ENCODE measurements around the gene RFC1. TPM values are rescaled to one million over a fixed set of nuclear protein-coding genes. Genes with fewer than 3 reads are reported as not detected.

RFC1 gene
- total RNA-seq, 3 donors from 2014 or later = 24.2 to 47.3 (median 29.5) TPM

DNA sequence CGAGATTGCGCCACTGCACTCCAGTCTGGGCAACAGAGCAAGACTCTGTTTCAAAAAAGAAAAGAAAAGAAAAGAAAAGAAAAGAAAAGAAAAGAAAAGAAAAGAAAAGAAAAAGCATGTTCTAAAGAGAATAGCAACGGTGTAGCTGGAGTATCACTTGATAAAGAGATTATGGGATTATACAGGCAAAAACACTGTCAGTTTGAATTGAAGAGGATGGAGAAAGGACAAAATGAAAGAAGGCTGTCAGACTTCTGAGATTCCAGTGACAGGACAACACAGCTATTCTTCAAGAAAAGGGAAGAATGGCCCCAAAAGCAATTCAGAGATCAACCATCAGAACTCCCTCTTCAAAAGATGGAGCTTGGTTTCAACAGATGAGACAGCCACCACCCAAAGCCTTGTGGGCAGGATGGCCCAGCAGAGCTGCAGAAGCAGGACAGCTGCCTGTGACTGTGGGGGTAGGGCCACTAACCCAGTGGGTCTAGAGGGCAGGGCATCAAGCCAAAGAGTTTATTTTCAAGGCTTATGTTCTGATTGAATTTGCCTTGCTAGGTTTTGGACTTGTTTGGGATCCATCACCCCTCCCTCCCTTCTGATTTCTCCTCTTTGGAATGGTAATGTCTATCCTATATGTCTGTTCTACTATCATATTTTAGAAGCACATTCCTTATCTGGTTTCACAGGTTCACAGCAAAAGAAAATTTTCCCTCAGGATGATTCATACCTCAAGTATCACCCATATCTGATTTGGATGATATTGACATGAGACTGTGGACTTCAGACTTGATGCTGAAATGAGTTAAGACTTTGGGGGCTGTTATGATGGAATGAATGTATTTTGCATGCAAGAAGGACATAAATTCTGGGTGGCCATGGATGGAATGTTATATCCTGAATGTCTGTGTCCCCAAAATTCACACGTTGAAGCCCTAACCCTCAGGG is 17.5 kb downstream of the RFC1 start:
- H3K36me3 ChIP-seq (ENCODE audit: low read depth) = no peaks in the 10 kb centered on the region
- no peak for DNase-seq
- no peak for ATAC-seq
- peaks cover 5% of the 10 kb centered on the region for H3K4me1 ChIP-seq (ENCODE audit: low read depth)
- H3K9me3 ChIP-seq = no peaks in the 10 kb centered on the region
- no peak overlapping the region for H3K4me3 ChIP-seq
- intact Hi-C loops (cut with DNase I, micrococcal nuclease) = no loop called here
- TF ChIP-seq, protein P1, sequence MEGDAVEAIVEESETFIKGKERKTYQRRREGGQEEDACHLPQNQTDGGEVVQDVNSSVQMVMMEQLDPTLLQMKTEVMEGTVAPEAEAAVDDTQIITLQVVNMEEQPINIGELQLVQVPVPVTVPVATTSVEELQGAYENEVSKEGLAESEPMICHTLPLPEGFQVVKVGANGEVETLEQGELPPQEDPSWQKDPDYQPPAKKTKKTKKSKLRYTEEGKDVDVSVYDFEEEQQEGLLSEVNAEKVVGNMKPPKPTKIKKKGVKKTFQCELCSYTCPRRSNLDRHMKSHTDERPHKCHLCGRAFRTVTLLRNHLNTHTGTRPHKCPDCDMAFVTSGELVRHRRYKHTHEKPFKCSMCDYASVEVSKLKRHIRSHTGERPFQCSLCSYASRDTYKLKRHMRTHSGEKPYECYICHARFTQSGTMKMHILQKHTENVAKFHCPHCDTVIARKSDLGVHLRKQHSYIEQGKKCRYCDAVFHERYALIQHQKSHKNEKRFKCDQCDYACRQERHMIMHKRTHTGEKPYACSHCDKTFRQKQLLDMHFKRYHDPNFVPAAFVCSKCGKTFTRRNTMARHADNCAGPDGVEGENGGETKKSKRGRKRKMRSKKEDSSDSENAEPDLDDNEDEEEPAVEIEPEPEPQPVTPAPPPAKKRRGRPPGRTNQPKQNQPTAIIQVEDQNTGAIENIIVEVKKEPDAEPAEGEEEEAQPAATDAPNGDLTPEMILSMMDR (IDR thresholded peaks at IDR 0.05) = no peak

DNA sequence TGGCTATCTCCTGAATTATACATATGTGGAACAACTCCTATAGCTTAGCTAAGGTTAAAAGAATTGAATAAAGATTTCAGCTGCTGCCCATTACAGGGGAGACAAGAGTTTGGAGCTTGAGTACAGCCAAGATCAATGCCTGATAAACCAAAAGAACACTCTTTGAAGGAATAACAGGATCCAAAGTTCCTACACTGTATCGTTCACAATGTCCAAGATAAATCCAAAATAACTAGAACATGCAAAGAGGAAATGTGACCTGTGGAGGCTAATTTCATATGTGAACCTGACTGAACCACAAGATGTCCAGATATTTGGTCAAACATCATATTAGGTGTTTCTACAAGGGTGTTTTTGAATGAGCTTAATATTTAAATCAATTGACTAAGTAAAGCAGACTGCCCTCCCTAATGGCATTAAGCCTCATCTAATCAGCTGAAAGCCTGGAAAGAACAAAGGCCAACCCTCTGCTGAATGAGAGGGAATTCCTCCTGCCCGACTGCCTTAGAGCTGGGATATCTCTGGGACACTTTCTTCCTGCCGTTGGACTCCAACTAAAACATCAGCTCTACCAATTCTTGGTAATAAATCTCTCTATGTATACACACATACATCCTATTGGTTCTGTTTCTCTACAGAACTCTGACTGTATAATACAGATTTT is 19.2 kb downstream of the RFC1 start:
- DNase-seq = no peak

DNA sequence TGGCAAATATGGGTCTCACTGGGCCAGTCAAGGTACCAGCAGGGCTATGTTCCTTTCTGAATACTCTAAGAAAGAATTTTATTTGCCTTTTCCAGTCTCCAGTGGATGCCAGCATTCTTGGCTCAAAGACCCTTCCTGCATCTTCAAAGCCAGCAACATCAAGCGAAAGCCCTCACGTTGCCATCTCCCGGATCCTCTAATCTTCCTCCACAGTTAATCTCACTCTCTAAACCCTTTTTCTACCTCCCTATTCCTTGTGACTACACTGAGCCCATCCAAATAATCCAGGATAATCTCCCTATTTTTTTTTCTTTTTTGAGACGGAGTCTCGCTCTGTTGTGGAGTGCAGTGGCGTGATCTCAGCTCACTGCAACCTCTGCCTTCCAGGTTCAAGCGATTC is 23.4 kb downstream of the RFC1 start:
- ATAC-seq = no peak
- intact Hi-C loops (cut with DNase I, micrococcal nuclease) = no loop called here
- TF ChIP-seq, protein P1 (IDR thresholded peaks at IDR 0.05) = no peak
- no peak for DNase-seq
- Histone ChIP-seq H3K9me3 (no peaks in the 10 kb centered on the region), H3K36me3 (ENCODE audit: low read depth) (no peaks in the 10 kb centered on the region), H3K4me1 (ENCODE audit: low read depth) (no peaks in the 10 kb centered on the region), H3K4me3 (no peak overlapping the region)

More for the DNA sequence above, 19.2 kb downstream of the RFC1 start:
- no peak for ATAC-seq
- no peak overlapping the region for H3K4me3 ChIP-seq
- no peaks in the 10 kb centered on the region for H3K9me3 ChIP-seq
- TF ChIP-seq, protein P1 (IDR thresholded peaks at IDR 0.05) = no peak
- no peaks in the 10 kb centered on the region for H3K4me1 ChIP-seq (ENCODE audit: low read depth)
- H3K36me3 ChIP-seq (ENCODE audit: low read depth) = no peaks in the 10 kb centered on the region
- intact Hi-C loops (cut with DNase I, micrococcal nuclease) = no loop called here

DNA sequence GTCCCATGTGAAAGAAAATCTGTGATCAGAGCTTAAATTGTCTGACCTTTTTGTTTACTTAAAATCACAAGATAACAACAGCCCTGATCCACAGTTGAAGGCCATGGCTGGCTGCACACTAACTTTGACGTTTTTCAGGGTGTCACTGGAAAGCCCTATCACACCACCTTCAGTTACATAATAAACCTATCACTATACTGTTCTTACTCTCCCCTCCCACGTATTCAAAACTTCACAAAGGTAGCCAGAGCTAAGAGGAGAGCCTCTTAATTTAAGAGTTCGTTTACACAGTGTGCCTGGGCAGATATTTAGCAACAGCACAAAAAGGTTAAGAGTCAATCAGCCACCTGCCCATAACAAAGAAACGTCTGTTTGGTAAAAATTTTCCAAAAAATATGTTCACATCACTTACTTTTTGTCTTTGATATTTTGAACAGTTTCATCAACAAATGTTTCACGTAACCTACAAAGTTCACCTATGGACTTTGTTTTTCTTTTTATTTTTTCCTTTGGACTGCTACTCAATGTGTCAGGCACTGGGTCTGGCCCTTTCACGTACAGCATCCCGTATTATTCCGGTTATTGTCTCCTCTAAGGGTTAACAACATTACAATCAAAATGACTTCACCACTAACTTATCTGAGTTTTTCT is 25.0 kb downstream of the RFC1 start:
- TF ChIP-seq, protein P1 (IDR thresholded peaks at IDR 0.05) = no peak
- no peak for ATAC-seq
- Histone ChIP-seq H3K4me1 (ENCODE audit: low read depth) (no peaks in the 10 kb centered on the region), H3K36me3 (ENCODE audit: low read depth) (no peaks in the 10 kb centered on the region), H3K4me3 (no peak overlapping the region), H3K9me3 (no peaks in the 10 kb centered on the region)
- no peak for DNase-seq
- intact Hi-C loops (cut with DNase I, micrococcal nuclease) = no loop called here

DNA sequence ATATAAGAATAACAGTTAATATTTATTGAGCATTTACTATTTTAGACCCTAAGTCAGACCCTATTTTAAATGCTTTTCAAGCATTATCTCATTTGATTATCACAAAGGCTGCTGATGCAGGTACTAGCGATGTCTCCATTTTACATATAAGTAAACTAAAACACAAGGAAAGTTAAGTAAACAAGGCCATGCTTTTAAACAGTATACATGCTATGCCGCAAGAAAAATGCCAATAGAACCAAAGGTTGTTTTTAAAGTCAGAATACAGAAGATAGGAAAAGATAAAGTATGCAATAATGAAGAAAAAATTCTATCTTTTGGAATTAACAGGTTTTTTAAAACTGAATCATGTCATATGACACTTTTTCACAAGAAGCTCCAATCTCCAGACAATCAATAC is 26.2 kb downstream of the RFC1 start:
- ATAC-seq (no peak), DNase-seq (no peak)
- intact Hi-C loops (cut with DNase I, micrococcal nuclease) = no loop called here
- TF ChIP-seq, protein P1 (IDR thresholded peaks at IDR 0.05) = no peak
- Histone ChIP-seq H3K9me3 (no peaks in the 10 kb centered on the region), H3K36me3 (ENCODE audit: low read depth) (no peaks in the 10 kb centered on the region), H3K4me1 (ENCODE audit: low read depth) (no peaks in the 10 kb centered on the region), H3K4me3 (no peak overlapping the region)

Measured in mucosa of descending colon (tissue), 3 donors.